GM18511 (cell line): Measurements from ENCODE around the gene SLC7A1.
A peak's percentile ranks its signal among the peaks of the same experiment; 100 is the strongest.
"Not testable (repeated sequence)": the region's sequence is repeated elsewhere in the genome, so short reads cannot be mapped to it uniquely, and the experiment has no call there.

ENCODE experiments used
- ATAC-seq: cut with Tn5 transposase; IDR thresholded peaks from one replicate; pipeline ENCODE4 v1.9.1; 2021; ENCODE audit warnings: mild to moderate bottlenecking, moderate library complexity; ENCODE audit not compliant: unreplicated experiment

Gene SLC7A1

DNA sequence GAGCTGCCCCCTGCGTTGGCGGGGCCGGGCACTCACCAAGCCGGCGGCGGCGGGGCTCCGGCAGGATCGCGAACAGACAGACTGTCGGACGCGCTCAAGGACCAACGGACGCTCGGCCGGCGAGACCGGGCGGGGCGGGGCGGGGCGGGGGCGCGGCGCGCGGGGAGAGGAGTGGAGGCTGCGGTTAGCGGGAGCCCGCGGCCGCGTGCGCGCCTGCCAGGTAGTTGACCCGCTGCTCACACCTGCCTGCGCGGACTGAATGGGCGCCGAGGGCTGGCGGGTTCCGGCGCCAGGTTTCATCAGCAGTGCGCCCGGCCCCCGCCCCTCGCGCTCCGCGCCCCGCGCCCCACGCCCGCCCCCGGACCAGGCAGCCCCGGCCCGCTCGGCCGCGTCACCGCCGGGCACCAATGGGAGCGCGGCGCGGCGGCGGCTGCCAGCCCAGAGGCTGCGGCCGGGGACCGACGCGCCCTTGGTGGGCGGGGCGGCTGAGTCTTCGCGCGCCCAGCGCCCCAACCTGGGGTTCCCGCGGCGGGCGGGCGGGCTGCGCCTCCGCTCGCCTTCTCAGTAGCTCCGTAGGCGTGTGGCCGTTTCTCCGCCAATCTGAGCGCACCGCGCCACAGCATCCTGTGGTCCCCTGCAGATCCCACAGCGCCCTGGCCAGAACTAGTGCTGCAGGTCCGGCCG is at the start of gene SLC7A1:
SLC7A1 (minus strand) TSS at position 309 of the 684 bp plus-strand sequence. CDS start 59,500 bp downstream, outside the sequence.
- ATAC-seq = peak; percentile 87

DNA sequence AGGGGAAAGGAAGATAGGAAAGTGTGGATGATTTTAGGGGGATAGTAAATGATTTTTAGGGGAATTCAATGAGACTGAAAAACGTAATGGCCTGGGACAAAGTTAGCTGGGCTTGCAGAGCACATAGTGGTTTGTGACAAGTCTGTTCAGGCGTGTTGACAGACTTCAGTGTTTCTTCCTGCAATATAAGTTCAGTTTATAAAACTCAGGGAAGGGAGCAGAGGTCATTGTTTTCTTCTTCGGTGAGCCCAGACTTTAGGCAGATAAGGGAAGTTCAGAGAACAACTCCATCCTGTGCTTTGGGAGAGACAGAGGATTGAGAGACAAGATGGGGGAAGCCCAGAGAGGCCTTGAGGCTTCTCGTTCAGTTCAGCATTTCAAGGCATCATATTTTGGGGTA is 45.2 kb upstream of the SLC7A1 start:
- no peak for ATAC-seq

DNA sequence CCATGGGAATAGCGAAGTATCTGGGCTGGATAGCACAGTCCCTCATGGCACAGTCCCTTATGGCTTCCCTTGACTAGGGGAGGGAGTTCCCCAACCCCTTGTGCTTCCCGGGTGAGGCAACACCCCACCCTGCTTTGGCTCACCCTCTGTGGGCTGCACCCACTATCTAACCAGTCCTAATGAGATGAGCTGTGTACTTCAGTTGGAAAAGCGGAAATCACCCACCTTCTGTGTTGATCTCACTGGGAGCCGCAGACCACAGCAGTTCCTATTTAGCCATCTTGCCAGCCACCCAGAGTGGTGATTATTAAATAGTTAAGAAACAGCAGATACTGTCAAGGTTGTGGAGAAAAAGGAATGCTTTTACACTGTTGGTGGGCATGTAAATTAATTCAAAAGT is 41.3 kb upstream of the SLC7A1 start:
- not testable (repeated sequence) for ATAC-seq

DNA sequence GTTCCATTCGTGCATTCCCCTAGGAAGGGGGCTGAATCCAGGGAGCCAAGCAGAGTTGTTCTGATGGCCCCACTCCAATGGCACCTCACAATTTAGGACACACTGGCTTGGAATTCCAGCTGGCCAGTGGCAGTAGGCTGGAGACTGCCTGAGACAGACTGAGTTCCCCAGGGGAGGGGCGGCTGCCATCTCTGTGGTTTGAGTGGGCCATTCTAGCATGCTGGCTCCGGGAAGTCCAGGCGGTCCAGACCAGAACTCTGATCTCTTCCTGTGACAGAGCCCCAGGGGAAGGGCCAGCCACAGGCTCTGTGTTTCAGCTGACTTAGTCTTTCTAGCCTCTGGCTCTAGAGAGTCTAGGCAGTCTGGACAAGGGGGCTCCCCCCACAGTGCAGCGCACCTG is 29.5 kb upstream of the SLC7A1 start:
- no peak for ATAC-seq

DNA sequence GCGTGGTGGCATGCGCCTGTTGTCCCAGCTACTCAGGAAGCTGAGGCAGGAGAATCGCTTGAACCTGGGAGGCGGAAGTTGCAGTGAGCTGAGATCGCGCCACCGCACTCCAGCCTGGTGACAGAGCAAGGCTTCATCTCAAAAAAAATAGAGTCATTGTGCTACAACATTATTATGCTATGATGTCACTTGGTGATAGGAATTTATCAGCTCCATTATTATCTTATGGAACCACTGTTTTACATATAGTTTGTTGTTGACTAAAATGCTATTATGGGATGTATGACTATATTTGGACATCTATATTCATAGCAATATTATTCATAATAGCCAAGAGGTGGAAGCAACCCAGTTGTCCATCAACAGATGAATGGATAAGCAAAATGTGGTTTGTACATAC is 26.4 kb upstream of the SLC7A1 start:
- ATAC-seq = no peak

DNA sequence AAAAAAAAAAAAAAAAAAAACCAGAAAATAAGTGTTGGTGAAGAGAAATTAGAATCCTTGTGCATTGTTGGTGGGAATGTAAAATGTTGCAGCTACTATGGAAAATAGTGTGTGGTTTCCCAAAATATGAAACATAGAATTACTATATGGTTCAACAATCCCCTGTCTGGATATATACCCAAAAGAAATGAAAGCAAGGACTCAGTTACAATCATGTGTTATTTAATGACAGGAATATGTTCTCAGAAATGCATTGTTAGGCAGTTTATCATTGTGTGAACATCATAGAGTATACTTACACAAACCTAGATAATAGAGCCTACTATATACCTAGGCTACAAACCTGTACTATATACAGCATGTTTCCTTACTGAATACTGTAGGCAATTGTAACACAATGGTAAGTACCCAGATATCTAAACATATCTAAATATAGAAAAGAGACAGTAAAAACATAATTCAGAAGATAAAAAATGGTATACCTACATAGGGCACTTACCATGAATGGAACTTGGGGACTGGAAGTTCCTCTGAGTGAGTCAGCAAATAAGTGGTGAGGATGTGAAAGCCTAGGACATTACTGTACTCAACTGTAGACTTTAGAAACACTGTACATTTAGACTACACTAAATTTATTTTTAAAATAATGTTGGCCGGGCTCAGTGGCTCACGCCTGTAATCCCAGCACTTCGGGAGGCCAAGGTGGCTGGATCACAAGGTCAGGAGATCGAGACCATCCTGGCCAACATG is 25.7 kb upstream of the SLC7A1 start:
- no peak for ATAC-seq

DNA sequence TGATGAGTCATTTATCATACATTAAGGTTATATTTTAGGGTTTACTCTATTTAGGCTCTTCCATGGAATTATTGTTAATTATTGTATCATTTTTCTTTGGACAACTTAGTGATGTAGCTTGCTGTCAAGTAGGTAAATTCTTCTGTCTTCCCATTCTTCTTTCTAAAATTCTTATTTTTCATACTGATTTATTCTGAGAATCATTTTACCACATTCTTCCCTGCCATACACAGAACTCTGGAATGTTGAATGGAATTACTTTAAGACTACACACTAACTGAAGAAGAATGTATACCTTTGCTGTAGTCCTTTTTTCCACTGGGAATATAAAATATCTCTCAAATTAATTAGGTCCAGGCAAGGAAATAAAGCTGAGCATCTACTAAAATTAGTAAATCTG is 24.5 kb upstream of the SLC7A1 start:
- ATAC-seq = no peak

DNA sequence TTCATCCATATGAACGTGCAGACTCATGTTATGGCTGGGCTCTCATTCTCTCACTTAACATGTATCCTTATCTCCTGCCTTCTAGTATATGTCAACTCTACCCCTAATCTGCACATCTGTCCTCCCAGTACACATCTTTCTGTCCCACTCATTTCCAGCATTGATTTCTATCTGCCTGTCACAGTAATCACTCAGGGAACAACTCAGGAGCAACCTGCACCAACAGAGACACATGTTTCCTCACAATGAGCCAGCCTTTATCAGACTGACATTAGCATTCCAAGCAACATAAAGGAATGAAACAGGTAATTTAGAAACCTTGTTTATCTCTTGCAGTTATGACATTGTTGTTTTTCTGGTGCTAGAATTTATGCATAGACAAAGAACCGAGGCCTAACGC is 17.6 kb upstream of the SLC7A1 start:
- ATAC-seq = no peak

DNA sequence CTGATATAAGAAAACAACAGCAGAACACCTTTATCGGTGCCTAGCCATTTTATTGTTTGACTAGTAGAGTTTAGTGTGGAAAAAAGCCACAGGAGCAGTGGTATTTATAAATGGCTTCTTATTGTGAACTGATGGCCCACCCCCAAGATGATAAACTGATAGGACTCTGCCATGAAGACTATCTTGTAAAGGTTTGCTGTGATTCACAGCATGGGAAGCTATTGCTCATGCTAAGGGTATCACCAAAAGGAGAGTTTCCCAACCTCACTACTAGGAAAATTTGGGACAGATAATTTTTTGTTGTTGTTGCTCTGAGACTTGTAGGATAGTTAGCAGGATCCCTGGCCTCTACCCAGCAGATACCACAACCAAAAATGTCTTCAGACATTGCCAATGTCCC is 12.0 kb upstream of the SLC7A1 start:
- ATAC-seq = no peak

DNA sequence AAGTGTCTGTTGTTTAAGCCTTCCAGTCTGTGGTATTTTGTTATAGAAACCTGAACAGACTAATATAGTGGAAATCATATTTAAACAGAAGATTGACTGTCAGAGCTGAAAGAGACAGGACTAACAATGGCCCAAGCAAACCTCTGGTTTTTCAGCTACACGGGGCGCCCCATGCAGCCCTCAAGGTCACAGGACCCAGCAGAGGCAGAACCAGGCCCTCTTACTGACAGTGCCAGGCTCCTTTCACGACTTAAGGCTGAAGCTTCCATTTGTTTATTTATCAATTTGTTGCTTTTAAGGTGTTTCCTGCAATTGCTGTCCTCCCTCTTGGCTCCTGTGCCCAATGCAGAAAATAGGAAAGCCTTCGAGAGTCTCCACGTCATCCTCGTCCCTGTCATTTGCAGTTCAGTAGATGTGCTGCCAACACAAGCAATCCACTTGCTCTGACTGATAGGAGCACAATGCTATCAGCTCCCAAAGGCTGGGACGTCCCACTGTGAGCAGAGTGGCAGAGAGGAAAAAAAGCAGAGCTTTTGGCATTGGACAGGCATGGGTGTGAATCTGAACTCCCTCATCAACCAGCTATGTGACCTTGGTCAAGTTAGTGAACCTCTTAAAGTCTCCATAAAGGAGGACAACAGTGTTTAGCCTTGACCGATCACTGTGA is 10.5 kb upstream of the SLC7A1 start:
- ATAC-seq = no peak

DNA sequence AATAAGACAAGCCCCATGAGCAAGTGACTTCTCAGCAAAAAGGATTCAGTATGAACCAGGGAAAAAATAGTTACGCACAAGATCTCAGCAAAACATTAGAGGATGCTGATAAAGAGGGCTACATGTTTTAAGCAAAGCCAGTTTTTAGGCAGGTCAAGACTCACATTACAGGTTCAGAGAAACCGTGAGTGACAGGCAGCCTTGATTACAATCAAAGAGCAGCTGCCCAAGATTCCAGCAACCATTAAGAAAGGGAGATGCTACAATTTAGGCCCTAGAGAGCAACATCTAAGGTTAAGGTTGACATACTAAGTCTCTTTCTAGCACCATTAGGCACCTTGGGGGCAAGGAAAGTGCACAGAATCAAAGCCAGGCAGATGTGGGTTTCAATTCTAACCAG is 2.8 kb upstream of the SLC7A1 start:
- ATAC-seq = no peak

DNA sequence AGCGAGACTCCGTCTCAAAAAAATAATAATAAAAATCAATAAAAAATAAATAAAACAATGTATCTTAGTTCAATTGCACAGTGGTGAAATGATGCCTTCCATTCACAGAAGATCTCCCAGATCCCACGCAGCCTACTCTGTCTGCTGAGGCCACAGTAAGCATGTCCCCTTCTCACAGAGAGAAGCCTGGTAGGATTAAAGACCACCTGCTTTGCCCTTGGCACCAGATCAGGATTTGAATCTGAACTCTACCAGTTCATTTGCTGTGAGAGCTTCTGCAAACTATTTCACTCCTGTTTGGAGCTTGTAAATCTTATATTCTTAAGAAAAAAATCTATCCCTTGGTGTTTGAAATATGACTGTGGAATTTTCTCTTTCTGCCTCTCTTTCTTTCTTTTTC is 2.2 kb upstream of the SLC7A1 start:
- ATAC-seq = no peak

DNA sequence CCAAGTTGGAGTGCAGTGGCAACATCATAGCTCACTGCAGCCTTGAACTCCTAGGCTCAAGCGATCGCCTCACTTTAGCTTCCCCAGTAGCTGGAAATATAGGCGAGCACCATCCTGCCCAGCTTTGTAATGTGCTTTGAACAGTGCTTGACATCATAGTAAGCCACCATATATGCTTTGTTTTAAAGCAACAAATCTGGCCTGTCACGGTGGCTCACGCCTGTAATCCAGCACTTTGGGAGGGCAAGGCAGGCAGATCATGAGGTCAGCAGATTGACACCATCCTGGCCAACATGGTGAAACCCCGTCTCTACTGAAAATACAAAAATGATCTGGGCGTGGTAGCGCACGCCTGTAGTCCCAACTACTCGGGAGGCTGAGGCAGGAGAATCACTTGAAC is 1.8 kb upstream of the SLC7A1 start:
- no peak for ATAC-seq

DNA sequence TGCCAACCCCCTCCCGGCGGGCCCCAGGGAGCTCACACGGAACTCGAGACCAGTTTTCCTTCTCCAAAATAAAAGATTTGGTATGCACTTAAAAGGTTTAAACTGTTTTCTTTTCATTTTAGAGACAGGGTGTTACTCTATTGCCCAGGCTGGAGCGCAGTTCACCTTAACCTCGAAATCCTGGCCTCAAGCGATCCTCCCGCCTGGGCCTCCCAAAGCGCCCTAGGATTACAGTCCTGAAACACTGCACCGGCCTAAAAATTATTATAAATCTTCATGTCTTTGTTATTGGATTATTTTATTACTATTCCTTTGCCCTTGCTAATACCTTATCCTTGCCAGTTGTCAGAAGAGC is 553 bp upstream of the SLC7A1 start:
- ATAC-seq = no peak

DNA sequence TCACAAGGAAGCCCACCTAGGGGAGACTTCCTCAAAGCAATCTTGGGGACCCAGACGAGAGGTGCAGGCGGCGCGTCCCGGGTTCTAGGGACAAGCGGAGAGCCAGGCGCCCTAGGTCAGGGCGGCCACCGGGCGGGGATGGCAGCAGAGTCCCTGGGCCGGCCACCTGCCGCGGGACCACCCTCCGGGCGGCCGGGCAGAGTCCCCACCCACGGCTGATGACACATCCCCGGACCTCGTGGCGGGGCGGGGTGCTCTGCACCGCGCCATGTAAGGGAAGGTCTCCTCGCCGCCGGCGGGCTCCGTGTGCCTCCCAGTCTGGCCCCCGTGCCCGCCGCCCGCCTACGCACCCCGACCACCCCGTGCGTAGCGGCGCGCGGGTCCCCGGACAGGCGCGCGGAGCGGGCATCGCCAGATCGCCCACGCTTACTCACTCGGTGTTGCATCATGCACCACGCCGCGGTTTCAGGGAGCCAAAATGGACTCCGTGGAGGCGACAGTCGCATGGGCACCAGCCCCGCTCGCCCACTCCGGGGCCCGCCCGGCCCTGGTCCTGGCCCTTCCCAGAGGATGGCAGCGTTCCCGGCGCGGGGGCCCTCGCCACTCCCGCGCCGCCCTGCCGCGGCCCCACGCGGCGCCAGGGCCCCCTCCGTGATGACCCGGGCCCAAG is 643 bp downstream of the SLC7A1 start:
- ATAC-seq = peak; percentile 53

DNA sequence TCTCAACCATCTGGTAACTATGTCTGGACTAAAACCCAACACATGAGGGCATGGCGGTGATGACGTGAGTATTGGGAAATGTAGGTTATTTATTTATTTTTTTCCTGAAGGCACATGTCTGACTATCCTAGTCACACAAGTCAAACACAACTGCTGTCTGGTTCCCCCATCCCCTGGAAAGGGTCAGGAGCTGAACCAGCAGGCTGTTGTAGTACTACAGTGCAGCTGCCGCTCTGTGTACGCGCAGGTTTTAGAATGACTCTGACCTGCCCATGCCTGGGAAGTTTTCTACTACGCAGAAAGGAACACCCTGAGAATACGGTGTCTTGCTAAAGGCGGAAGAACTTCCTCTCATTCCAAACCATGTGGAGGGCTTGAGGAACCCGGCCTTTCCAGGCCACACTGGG is 1.2 kb downstream of the SLC7A1 start:
- peak; percentile 38 for ATAC-seq

DNA sequence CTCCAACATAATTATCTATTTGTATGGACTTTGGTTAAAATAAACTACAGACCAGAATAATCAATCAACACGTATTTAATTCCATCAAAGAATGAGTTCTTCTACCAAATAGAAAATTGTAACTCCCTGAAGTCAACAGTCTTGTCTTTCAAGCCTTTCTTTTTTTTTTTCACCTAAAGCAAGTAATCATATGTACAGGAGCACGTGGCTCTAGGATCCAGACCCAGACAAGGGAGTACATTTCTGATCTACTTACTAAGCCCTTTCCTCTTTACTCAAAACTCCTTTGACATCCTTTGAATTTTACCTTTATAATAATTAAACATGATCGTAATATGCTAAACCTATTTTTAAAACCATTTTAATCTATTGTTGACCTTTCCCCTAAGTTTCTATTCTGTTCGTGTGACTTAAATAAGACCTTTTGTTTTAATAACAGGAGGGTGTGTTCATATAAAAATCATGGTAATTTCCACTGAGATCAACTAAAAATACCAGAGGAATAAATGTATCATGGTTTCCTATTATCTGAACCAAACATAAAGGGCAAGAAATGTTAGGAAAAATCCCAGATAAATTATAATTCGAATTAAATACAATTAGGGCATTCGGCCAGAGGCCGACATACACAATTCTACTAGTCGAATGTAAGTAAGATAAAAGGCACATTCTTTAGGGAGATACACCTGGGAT is 1.7 kb downstream of the SLC7A1 start:
- ATAC-seq = no peak

DNA sequence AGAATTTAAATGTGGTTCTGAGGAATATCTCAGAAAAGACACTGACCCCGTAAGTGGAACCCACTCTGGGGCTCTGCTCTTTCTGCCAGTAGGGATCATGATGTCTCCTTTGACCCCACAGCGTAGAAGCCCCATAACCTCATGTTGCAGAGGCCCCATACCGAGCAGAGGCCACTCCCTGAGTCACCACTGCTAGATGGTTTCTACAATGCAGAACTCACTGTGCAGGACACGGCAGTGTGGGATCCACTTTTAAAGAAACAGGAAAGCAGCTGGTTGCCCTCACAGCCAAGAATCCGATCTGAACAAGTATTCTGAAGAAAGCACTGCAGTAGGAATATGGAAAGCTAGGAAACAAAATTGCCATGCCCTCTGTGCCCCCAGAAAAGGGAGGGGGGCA is 4.2 kb downstream of the SLC7A1 start:
- ATAC-seq = no peak

DNA sequence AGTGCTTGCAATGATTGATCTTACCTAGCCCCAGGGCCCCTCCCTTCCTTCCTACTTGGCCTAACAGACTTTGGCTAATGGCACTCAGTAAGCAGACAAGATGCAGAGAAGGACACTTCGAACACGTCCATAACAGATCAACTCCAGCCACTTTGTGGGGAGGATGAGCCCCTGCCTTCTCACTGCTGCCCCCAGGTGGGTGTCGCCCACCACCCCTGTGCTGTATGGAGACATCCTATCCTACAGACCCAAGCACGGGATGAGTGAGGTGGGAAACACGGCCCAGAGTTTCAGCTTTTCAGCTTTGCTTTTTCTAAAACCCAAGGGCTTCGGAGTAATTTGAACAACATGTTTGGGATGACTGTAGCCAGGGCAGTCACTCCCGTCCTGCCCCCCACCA is 5.5 kb downstream of the SLC7A1 start:
- ATAC-seq = no peak

DNA sequence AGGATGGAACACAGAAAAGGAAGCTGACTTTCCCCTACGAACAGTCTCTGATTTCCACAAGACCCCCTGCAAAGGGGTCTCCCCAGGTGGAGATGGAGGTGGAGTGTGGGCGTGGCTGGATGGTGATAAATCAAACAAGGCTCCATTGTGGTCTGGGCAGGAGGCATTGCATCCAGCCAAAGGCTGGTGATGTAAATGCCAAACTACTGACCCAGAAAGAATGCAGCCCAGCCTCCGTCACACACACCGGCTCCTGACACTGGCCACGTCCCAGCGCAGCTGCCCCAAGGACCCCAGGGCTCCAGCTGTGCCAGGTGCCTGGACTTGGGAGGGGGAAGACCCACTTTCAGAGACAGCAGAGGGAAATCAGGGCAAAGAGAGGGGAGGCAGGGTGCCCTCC is 6.3 kb downstream of the SLC7A1 start:
- no peak for ATAC-seq

DNA sequence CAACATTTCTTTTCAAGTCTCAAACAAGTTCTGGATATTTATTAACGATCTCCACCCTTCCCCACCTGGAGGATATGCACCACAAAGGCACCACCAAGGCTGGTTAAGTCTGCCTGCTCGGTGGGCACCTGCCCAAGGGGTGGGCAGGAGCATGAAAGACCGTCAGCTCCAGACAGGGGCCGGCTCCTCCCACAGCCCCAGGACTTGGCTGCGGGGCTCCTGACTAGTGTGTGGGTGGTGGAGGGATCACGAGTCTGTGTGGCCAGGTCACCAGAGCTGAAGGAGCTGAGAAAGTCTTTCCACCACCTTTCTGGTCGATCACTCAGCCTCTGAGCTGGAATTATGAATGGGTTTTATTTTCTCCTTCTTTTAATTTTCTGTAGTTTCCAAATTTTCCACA is 7.8 kb downstream of the SLC7A1 start:
- ATAC-seq = no peak
